ENCODE measurements around the gene CDC27. TPM values are rescaled to one million over a fixed set of nuclear protein-coding genes. Genes with fewer than 3 reads are reported as not detected.
"Not testable (repeated sequence)": the region's sequence is repeated elsewhere in the genome, so short reads cannot be mapped to it uniquely, and the experiment has no call there.

The CDC27 gene
- total RNA-seq, 2 experiments from 2014 or later: 133 to 138 TPM

- DNase-seq; H3K27me3 Mint-ChIP-seq (ENCODE audit: low read depth); H3K27ac Mint-ChIP-seq; POLR2A ChIA-PET; H3K4me3 Mint-ChIP-seq; ATAC-seq; H3K9me3 Mint-ChIP-seq (ENCODE audit: insufficient read depth): not testable (repeated sequence)
- peaks cover 57% of the 10 kb centered on the region for H3K36me3 Mint-ChIP-seq (ENCODE audit: low read depth)
- peaks cover 19% of the 10 kb centered on the region for H3K4me1 Mint-ChIP-seq (ENCODE audit: low read depth)
- CTCF ChIA-PET: interaction anchor here (0.6 kb wide), 1 partner anchor 77 kb away, joined by 3 read pairs; no protein-coding TSS in a partner anchor
Observed at GRCh38 chr17:47168896-47169295, 20.2 kb downstream of the CDC27 start.

GRCh38 chr17:47166854-47167253 lies 22.2 kb downstream of the CDC27 start:
- POLR2A ChIA-PET; ATAC-seq; H3K4me3 Mint-ChIP-seq; DNase-seq; H3K27ac Mint-ChIP-seq; H3K9me3 Mint-ChIP-seq (ENCODE audit: insufficient read depth); CTCF ChIA-PET; H3K27me3 Mint-ChIP-seq (ENCODE audit: low read depth): not testable (repeated sequence)
- Mint-ChIP-seq H3K36me3 (ENCODE audit: low read depth) (peaks cover 64% of the 10 kb centered on the region), H3K4me1 (ENCODE audit: low read depth) (peaks cover 18% of the 10 kb centered on the region)

DNA sequence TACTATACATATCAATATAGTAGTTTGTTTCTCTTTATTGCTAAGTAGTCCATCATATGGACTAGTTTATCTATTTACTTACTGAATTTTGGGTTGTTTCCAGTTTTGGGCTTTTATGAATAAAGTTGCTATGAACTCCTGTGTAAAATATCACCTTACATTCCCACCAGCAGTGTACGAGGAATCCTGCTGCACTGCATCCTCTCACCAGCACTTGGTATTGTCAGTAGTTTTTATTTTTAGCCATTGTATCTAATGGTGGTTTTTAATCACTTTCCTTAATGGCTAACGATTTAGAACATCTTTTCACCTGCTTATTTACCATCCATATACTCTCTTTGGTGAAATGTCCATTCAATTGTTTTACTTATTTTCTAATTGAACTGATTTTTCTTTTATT lies 24.0 kb downstream of the CDC27 start:
- Mint-ChIP-seq H3K9me3 (ENCODE audit: insufficient read depth) (no peaks in the 10 kb centered on the region), H3K36me3 (ENCODE audit: low read depth) (peaks cover 65% of the 10 kb centered on the region), H3K27ac (no peak overlapping the region), H3K27me3 (ENCODE audit: low read depth) (no peaks in the 10 kb centered on the region), H3K4me1 (ENCODE audit: low read depth) (peaks cover 14% of the 10 kb centered on the region), H3K4me3 (no peak overlapping the region)
- ATAC-seq (no peak), DNase-seq (no peak)
- POLR2A ChIA-PET: no interaction called here
- CTCF ChIA-PET: no interaction called here

GRCh38 chr17:47164263-47164662 lies 24.8 kb downstream of the CDC27 start:
- CTCF ChIA-PET: no interaction called here
- DNase-seq: no peak

DNA sequence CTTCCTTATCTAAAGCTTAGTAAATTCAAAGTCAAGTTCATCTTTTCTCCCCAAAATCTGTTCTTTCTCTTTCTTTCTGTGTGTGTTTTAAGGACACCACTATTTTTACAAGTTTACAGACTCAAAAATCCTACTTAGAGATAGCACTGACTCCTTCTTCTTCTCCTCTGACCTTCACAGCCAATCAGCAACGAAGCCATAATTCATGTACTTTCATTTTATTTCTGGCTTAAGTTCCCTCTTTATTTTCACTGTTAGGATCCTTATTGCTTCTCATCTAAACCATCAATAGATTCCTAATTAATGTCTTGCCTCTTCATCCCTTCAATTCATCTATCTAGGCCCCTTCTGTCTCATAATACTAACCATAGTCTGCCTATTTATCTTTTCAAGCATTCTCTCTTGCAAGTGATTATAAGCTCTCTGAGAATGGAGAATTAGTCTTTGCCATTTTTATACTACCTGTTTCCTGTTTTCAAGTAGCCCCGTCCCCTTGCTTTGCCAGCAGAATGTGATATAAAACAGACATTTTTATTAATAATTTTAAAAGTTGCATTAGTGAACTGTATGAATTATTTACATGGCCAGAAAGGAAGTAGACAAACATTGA lies 27.0 kb downstream of the CDC27 start:
- H3K4me3 Mint-ChIP-seq: peak overlapping the region; percentile 3
- no peaks in the 10 kb centered on the region for H3K9me3 Mint-ChIP-seq (ENCODE audit: insufficient read depth)
- POLR2A ChIA-PET: interaction anchor here (0.6 to 1.1 kb wide), 2 partner anchors 19 to 59 kb away, joined by 3 to 6 read pairs; no protein-coding TSS in a partner anchor
- peaks cover 14% of the 10 kb centered on the region for H3K4me1 Mint-ChIP-seq (ENCODE audit: low read depth)
- CTCF ChIA-PET: interaction anchor here (0.8 to 1.7 kb wide), 4 partner anchors 22 to 456 kb away, joined by 3 to 5 read pairs (median 3); no protein-coding TSS in a partner anchor
- H3K27me3 Mint-ChIP-seq (ENCODE audit: low read depth): no peaks in the 10 kb centered on the region
- ATAC-seq (no peak), DNase-seq (no peak)
- H3K27ac Mint-ChIP-seq: peak overlapping the region; percentile 37
- peaks cover 58% of the 10 kb centered on the region for H3K36me3 Mint-ChIP-seq (ENCODE audit: low read depth)

More at GRCh38 chr17:47164263-47164662, 24.8 kb downstream of the CDC27 start:
- H3K27me3 Mint-ChIP-seq (ENCODE audit: low read depth): no peaks in the 10 kb centered on the region
- H3K9me3 Mint-ChIP-seq (ENCODE audit: insufficient read depth): no peaks in the 10 kb centered on the region
- peaks cover 63% of the 10 kb centered on the region for H3K36me3 Mint-ChIP-seq (ENCODE audit: low read depth)
- ATAC-seq: no peak
- no peak overlapping the region for H3K27ac Mint-ChIP-seq
- no peak overlapping the region for H3K4me3 Mint-ChIP-seq
- peaks cover 14% of the 10 kb centered on the region for H3K4me1 Mint-ChIP-seq (ENCODE audit: low read depth)
- POLR2A ChIA-PET: no interaction called here

DNA sequence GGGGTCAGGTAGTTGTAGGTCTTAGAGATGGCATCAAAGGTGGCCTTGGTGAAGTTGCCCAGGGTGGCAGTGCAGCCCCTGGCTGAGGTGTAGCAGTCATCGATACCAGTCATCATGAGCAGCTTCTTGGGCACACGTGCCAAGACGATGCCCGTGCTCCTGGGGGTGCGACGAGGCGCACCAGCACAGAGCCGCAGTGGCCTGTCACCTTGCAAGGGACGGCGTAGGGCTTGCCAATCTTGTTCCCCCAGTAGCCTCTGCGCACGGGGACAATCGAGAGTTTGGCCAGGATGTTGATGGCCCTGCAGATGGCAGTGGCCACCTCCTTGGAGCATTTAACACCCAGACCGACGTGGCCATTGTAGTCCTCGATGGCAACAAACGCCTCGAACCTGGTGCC lies 29.8 kb downstream of the CDC27 start:
- ChIA-PET POLR2A (no interaction called here), CTCF (no interaction called here)
- H3K27ac Mint-ChIP-seq: no peak overlapping the region
- no peaks in the 10 kb centered on the region for H3K9me3 Mint-ChIP-seq (ENCODE audit: insufficient read depth)
- DNase-seq: no peak
- ATAC-seq: no peak
- peaks cover 60% of the 10 kb centered on the region for H3K36me3 Mint-ChIP-seq (ENCODE audit: low read depth)
- H3K4me1 Mint-ChIP-seq (ENCODE audit: low read depth): peaks cover 11% of the 10 kb centered on the region
- no peaks in the 10 kb centered on the region for H3K27me3 Mint-ChIP-seq (ENCODE audit: low read depth)
- no peak overlapping the region for H3K4me3 Mint-ChIP-seq

DNA sequence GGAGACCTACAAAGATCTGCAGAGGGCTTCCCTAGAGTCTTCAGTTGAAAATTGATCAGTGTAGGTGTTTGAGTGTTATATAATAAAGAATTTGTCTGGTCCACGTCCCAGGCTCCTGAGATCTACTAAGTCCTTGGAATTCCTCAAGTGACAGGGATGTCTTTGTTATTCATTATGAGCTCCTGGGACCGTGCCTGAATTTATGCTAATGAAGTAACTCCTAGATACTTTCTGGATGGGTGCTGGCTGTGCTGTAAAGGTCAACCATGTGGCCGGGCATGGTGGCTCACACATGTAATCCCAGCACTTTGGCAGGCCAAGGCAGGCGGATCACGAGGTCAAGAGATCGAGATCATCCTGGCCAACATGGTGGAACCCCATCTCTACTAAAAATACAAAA lies 43.7 kb downstream of the CDC27 start:
- H3K27ac Mint-ChIP-seq: no peak overlapping the region
- DNase-seq (no peak), ATAC-seq (no peak)
- H3K4me1 Mint-ChIP-seq (ENCODE audit: low read depth): no peaks in the 10 kb centered on the region
- H3K4me3 Mint-ChIP-seq: no peak overlapping the region
- no peaks in the 10 kb centered on the region for H3K9me3 Mint-ChIP-seq (ENCODE audit: insufficient read depth)
- POLR2A ChIA-PET: no interaction called here
- H3K27me3 Mint-ChIP-seq (ENCODE audit: low read depth): no peaks in the 10 kb centered on the region
- CTCF ChIA-PET: interaction anchor here (1.7 kb wide), 1 partner anchor 170 kb away, joined by 3 read pairs; no protein-coding TSS in a partner anchor
- peaks cover 58% of the 10 kb centered on the region for H3K36me3 Mint-ChIP-seq (ENCODE audit: low read depth)

DNA sequence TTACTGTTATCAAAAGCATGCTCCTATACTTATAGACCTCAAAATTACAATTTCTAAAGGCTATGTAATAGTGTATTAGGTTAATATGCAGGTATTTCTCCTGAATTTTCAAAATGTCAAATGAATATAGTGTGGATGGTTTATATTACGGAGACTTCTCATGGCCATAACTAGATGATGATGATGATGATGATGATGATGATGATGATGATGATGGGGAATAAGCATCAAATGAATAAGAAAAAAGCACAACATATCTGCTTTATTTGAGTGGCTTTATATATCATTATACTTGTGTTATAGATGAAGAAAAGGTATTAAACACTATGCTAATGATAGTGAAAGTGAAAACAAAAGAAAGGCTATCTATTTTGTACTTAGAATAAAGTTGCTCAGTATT lies 53.9 kb downstream of the CDC27 start:
- DNase-seq (no peak), ATAC-seq (no peak)
- Mint-ChIP-seq H3K4me1 (ENCODE audit: low read depth) (peaks cover 3% of the 10 kb centered on the region), H3K27me3 (ENCODE audit: low read depth) (no peaks in the 10 kb centered on the region), H3K36me3 (ENCODE audit: low read depth) (peaks cover 66% of the 10 kb centered on the region), H3K4me3 (no peak overlapping the region), H3K9me3 (ENCODE audit: insufficient read depth) (no peaks in the 10 kb centered on the region), H3K27ac (no peak overlapping the region)
- ChIA-PET POLR2A (no interaction called here), CTCF (no interaction called here)

- ATAC-seq; H3K9me3 Mint-ChIP-seq (ENCODE audit: insufficient read depth); H3K27ac Mint-ChIP-seq; CTCF ChIA-PET; H3K4me3 Mint-ChIP-seq; DNase-seq; H3K4me1 Mint-ChIP-seq (ENCODE audit: low read depth); H3K27me3 Mint-ChIP-seq (ENCODE audit: low read depth): not testable (repeated sequence)
- H3K36me3 Mint-ChIP-seq (ENCODE audit: low read depth): peaks cover 59% of the 10 kb centered on the region
- POLR2A ChIA-PET: interaction anchor here (0.7 kb wide), 1 partner anchor 12 kb away, joined by 3 read pairs; no protein-coding TSS in a partner anchor
Observed at GRCh38 chr17:47134354-47134753, 54.7 kb downstream of the CDC27 start.

- POLR2A ChIA-PET: no interaction called here
- peaks cover 3% of the 10 kb centered on the region for H3K4me1 Mint-ChIP-seq (ENCODE audit: low read depth)
- CTCF ChIA-PET: interaction anchor here (0.6 to 1.1 kb wide), 3 partner anchors 15 to 183 kb away, joined by 3 to 4 read pairs (median 3); no protein-coding TSS in a partner anchor
- H3K27ac Mint-ChIP-seq: no peak overlapping the region
- H3K27me3 Mint-ChIP-seq (ENCODE audit: low read depth): no peaks in the 10 kb centered on the region
- ATAC-seq (no peak), DNase-seq (no peak)
- no peak overlapping the region for H3K4me3 Mint-ChIP-seq
- H3K36me3 Mint-ChIP-seq (ENCODE audit: low read depth): peaks cover 50% of the 10 kb centered on the region
- H3K9me3 Mint-ChIP-seq (ENCODE audit: insufficient read depth): no peaks in the 10 kb centered on the region
Observed at GRCh38 chr17:47131761-47132160, 57.3 kb downstream of the CDC27 start.

GRCh38 chr17:47126835-47127234 lies 62.3 kb downstream of the CDC27 start:
- POLR2A ChIA-PET; H3K4me1 Mint-ChIP-seq (ENCODE audit: low read depth): not testable (repeated sequence)

DNA sequence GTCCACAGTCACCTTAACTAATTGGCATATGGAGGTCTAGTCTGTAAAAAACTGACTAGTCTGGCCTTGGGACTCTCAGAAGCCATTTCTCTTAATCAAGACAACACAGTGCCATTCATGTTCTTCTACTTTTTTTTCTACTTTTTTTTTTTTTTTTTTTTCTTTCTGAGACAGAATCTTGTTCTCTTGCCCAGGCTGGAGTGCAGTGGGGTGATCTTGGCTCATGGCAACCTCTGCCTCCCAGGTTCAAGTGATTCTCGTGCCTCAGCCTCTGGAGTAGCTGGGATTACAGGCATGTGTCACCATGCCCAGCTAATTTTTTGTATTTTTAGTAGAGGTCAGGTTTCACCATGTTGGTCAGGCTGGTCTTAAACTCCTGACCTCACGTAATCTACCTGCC lies 65.8 kb downstream of the CDC27 start:
- H3K9me3 Mint-ChIP-seq (ENCODE audit: insufficient read depth); H3K27ac Mint-ChIP-seq; ATAC-seq; H3K4me1 Mint-ChIP-seq (ENCODE audit: low read depth); CTCF ChIA-PET; DNase-seq; H3K27me3 Mint-ChIP-seq (ENCODE audit: low read depth); H3K4me3 Mint-ChIP-seq: not testable (repeated sequence)
- POLR2A ChIA-PET: interaction anchor here (0.7 kb wide), 1 partner anchor 9 kb away, joined by 3 read pairs; no protein-coding TSS in a partner anchor
- H3K36me3 Mint-ChIP-seq (ENCODE audit: low read depth): peaks cover 39% of the 10 kb centered on the region

More at GRCh38 chr17:47126835-47127234, 62.3 kb downstream of the CDC27 start:
- H3K36me3 Mint-ChIP-seq (ENCODE audit: low read depth): peaks cover 36% of the 10 kb centered on the region
- ATAC-seq; DNase-seq; H3K9me3 Mint-ChIP-seq (ENCODE audit: insufficient read depth); H3K27ac Mint-ChIP-seq; H3K27me3 Mint-ChIP-seq (ENCODE audit: low read depth); CTCF ChIA-PET; H3K4me3 Mint-ChIP-seq: not testable (repeated sequence)

Data from activated CD8-positive, alpha-beta T cell treated with anti-CD3 and anti-CD28 coated beads, Interleukin-2, amount 10 ng/mL, durations not matched to agents 7 days and 5 days (primary cell).